Endothelial cell of umbilical vein (primary cell): ENCODE measurements around the gene PARP16. TPM values are rescaled to one million over a fixed set of nuclear protein-coding genes. Genes with fewer than 3 reads are reported as not detected.

ENCODE experiments used
- BruUV-seq: library from RNA; stranded (reverse); fragments of 400-500 nt; replicated peaks from 2 replicates; lab custom pipeline; 2021; lab: Mats Ljungman, UMichigan
- CTCF ChIA-PET: fragments of 300-600, 350-600 bp; sonication (Branson Sonifier 250); formaldehyde crosslinking; loops from one replicate; lab custom pipeline; 2021; ENCODE audit warnings: antibody characterized with exemption, inconsistent platforms; lab: Charles Lee
- POLR2A ChIA-PET: fragments of 300-600, 350-600 bp; sonication (Branson Sonifier 250); formaldehyde crosslinking; loops from one replicate; lab custom pipeline; 2021; ENCODE audit warnings: antibody characterized with exemption, inconsistent platforms; lab: Charles Lee
- DNase-seq: peaks from one replicate; pipeline ENCODE4 v3.0.0-alpha.2; 2011; ENCODE audit warnings: low read depth, low spot score
- FAIRE-seq: peaks from 2 replicates; lab custom pipeline; 2011; peaks lifted over from hg19 to GRCh38; lab: Jason Lieb, UNC
- H2AFZ ChIP-seq: 2 replicates; pipeline ENCODE4 v1.6.0; 2012; ENCODE audit warnings: low read depth, low read length, control low read depth, inconsistent platforms
- H3K27ac ChIP-seq: 2 replicates; pipeline ENCODE4 v1.5.1; 2011; ENCODE audit warnings: low read depth, mild to moderate bottlenecking, control low read depth, low read length, moderate library complexity; ENCODE audit not compliant: insufficient read depth
- H3K27me3 ChIP-seq, 2 experiments: 2 replicates each; pipeline versions ENCODE4 v1.6.0 to v1.6.1; 2011; ENCODE audit warnings: low read length in 2 of 2, mixed read lengths in 1 of 2; ENCODE audit not compliant: control insufficient read depth in 2 of 2, insufficient read depth in 2 of 2
- H3K36me3 ChIP-seq, 2 experiments: 2 replicates in 1 of 2; 3 replicates in 1 of 2; pipeline ENCODE4 v1.5.1; 2011; ENCODE audit warnings: low read length in 2 of 2, mild to moderate bottlenecking in 1 of 2, moderate library complexity in 1 of 2; ENCODE audit not compliant: control insufficient read depth in 2 of 2, insufficient read depth in 2 of 2; ENCODE audit errors: extremely low read depth in 1 of 2
- H3K4me1 ChIP-seq: 3 replicates; pipeline ENCODE4 v1.5.1; 2011; ENCODE audit warnings: mild to moderate bottlenecking, low read length; ENCODE audit not compliant: control insufficient read depth, insufficient read depth; ENCODE audit errors: extremely low read depth
- H3K4me2 ChIP-seq: 2 replicates; pipeline ENCODE4 v1.6.1; 2011; ENCODE audit warnings: low read length, control low read depth, mixed read lengths; ENCODE audit not compliant: insufficient read depth
- H3K4me3 ChIP-seq, 3 experiments: fragments of 200-600 bp in 1 of 3; sonication (generic), shearing (Covaris generic) in 1 of 3; replicated peaks in 1 of 3; 2 replicates each; pipeline ENCODE4 v1.5.1; 2011 to 2016; ENCODE audit warnings: control low read depth in 3 of 3, low read length in 3 of 3, mild to moderate bottlenecking in 2 of 3, inconsistent platforms in 1 of 3, low read depth in 1 of 3, moderate library complexity in 1 of 3; ENCODE audit not compliant: insufficient read depth in 1 of 3
- H3K79me2 ChIP-seq: 2 replicates; pipeline ENCODE4 v1.6.0; 2012; ENCODE audit warnings: low read length, inconsistent platforms; ENCODE audit not compliant: control insufficient read depth, insufficient read depth
- H3K9ac ChIP-seq: replicated peaks from 2 replicates; pipeline ENCODE3; 2011; ENCODE audit warnings: low read length, control low read depth; ENCODE audit not compliant: insufficient read depth; ENCODE audit errors: extremely low read depth
- H3K9me1 ChIP-seq: replicated peaks from 3 replicates; pipeline ENCODE4 v1.6.0; 2011; ENCODE audit warnings: mild to moderate bottlenecking, low read length; ENCODE audit not compliant: control insufficient read depth, insufficient read depth; ENCODE audit errors: extremely low read depth
- H3K9me3 ChIP-seq: replicated peaks from 2 replicates; pipeline ENCODE4 v1.5.1; 2012; ENCODE audit warnings: low read length, inconsistent platforms; ENCODE audit not compliant: control insufficient read depth, insufficient read depth
- H4K20me1 ChIP-seq: replicated peaks from 2 replicates; pipeline ENCODE3; 2011; ENCODE audit warnings: mild to moderate bottlenecking, low read length; ENCODE audit not compliant: control insufficient read depth, insufficient read depth; ENCODE audit errors: extremely low read depth
- EZH2 ChIP-seq: IDR thresholded peaks from 2 replicates; pipeline ENCODE4 v1.6.1; 2012; ENCODE audit warnings: borderline replicate concordance, low read depth, mild to moderate bottlenecking, moderate library complexity, low read length, inconsistent platforms; ENCODE audit not compliant: severe bottlenecking
- FOS ChIP-seq: IDR thresholded peaks from 2 replicates; pipeline ENCODE4 v1.6.1; 2011; ENCODE audit warnings: mild to moderate bottlenecking, low read length, moderate library complexity, borderline replicate concordance; ENCODE audit not compliant: insufficient read depth
- GATA2 ChIP-seq: IDR thresholded peaks from 2 replicates; pipeline ENCODE4 v1.7.0; 2011; ENCODE audit warnings: low read depth, mild to moderate bottlenecking, moderate library complexity, mixed read lengths, low read length; ENCODE audit not compliant: insufficient read length, insufficient read depth
- JUN ChIP-seq: IDR thresholded peaks from 2 replicates; pipeline ENCODE4 v1.6.1; 2011; ENCODE audit warnings: borderline replicate concordance, low read depth; ENCODE audit not compliant: insufficient read length, insufficient read depth
- MAX ChIP-seq: IDR thresholded peaks from 2 replicates; pipeline ENCODE4 v1.6.1; 2011; ENCODE audit not compliant: insufficient read depth, insufficient read length
- MYC ChIP-seq: IDR thresholded peaks from one replicate; pipeline ENCODE4 v1.6.1; 2011; ENCODE audit warnings: mild to moderate bottlenecking, low read depth, low read length
- POLR2A ChIP-seq: IDR thresholded peaks from 2 replicates; pipeline ENCODE4 v1.6.1; 2012; ENCODE audit warnings: low read depth, mild to moderate bottlenecking, control low read depth, low read length
- POLR2AphosphoS5 ChIP-seq: IDR thresholded peaks from 2 replicates; pipeline ENCODE4 v1.6.1; 2012; ENCODE audit warnings: low read depth, mild to moderate bottlenecking, control low read depth, low read length, moderate library complexity; ENCODE audit not compliant: insufficient read depth
- dilution Hi-C: fragments of 300-500 bp; cut with MboI; formaldehyde crosslinking; loops from one replicate; pipeline ENCODE4 v1.15.0; 2019; ENCODE audit warnings: low sequenced_read_pairs; ENCODE audit not compliant: extremely low pct_ligation_motif_present
- intact Hi-C: fragments of 100-400 bp; cut with micrococcal nuclease; formaldehyde crosslinking; loops from one replicate; pipeline ENCODE4 v1.10.0; 2022
- polyA plus RNA-seq, 4 experiments: library from polyadenylated mRNA; depleted of rRNA in 3 of 4; stranded (reverse) in 3 of 4; unstranded in 1 of 4; fragments of >200 nt; gene quantifications; 2 replicates each; pipeline versions ENCODE4 v1.2.1 to v1.2.3, GENCODE V29; 2011 to 2012; ENCODE audit warnings: missing spikeins in 1 of 4
- total RNA-seq: library from RNA; stranded (reverse); gene quantifications from 2 replicates; pipeline ENCODE4 v1.2.3, GENCODE V29; 2021
- TF ChIP-seq, protein P1 (sequence below), 2 donors: IDR thresholded peaks; 1 replicate in 1 of 2; 2 replicates in 1 of 2; pipeline ENCODE4 v1.5.1; 2011; ENCODE audit warnings: low read length in 2 of 2, mild to moderate bottlenecking in 2 of 2, moderate library complexity in 2 of 2, control low read depth in 1 of 2, inconsistent platforms in 1 of 2, low read depth in 1 of 2; ENCODE audit not compliant: insufficient read depth in 1 of 2; ENCODE audit errors: extremely low read depth in 1 of 2

Gene PARP16
- total and polyA plus RNA-seq, 2 donors (not counting 3 experiments of a cell fraction or from before 2014, with no cell fraction given): 3.9 to 6.3 TPM

DNA sequence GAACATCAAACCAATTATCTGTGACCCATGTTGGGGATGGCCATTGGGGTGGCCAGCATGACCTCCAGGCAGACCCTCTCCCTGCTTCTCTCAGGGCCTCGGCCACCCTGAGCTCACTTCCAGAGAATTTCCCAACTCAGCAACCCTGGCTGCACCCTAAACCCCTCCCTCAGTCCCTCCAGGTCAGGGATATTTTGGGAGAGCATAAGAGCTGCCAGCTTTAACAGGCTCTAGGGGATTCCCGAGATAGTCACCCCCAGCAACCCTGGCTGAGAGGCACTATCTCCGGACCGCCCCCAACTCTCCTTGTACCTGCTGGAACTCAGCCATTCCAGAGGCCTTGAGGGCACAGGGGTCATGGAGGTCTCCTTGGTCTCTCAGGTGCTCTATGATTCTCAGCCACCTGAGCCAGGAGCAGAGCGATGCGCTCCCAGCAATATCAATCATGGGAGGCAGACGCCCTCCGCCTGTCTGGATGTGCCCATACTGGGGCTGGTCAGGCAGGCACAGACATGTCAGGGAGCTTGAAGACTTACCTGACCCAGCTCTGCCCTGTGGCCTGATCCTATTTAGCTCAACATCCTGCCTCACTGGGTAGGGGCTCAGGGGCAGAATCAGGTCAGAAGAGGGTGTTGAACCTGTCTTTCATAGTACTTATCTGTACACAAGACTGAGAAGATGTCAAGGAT lies 40.5 kb downstream of the PARP16 start:
- H3K9me3 ChIP-seq: no peaks in the 10 kb centered on the region
- H3K4me2 ChIP-seq: no peak overlapping the region
- no peak for FAIRE-seq
- no peak overlapping the region for H2AFZ ChIP-seq
- no peak overlapping the region for H3K4me3 ChIP-seq
- BruUV-seq: no TSS peak
- H4K20me1 ChIP-seq: no peaks in the 10 kb centered on the region
- DNase-seq: no peak
- H3K79me2 ChIP-seq: no peaks in the 10 kb centered on the region
- no peak for TF ChIP-seq JUN
- TF ChIP-seq MYC: no peak
- no peak for TF ChIP-seq POLR2A
- TF ChIP-seq EZH2: no peak
- no peak for TF ChIP-seq POLR2AphosphoS5
- TF ChIP-seq MAX: no peak
- no peak for TF ChIP-seq FOS
- TF ChIP-seq GATA2: no peak
- TF ChIP-seq, protein P1, sequence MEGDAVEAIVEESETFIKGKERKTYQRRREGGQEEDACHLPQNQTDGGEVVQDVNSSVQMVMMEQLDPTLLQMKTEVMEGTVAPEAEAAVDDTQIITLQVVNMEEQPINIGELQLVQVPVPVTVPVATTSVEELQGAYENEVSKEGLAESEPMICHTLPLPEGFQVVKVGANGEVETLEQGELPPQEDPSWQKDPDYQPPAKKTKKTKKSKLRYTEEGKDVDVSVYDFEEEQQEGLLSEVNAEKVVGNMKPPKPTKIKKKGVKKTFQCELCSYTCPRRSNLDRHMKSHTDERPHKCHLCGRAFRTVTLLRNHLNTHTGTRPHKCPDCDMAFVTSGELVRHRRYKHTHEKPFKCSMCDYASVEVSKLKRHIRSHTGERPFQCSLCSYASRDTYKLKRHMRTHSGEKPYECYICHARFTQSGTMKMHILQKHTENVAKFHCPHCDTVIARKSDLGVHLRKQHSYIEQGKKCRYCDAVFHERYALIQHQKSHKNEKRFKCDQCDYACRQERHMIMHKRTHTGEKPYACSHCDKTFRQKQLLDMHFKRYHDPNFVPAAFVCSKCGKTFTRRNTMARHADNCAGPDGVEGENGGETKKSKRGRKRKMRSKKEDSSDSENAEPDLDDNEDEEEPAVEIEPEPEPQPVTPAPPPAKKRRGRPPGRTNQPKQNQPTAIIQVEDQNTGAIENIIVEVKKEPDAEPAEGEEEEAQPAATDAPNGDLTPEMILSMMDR (IDR thresholded peaks at IDR 0.05; ENCODE audit: extremely low read depth in 1 of 2, insufficient read depth in 1 of 2, low read depth in 1 of 2, low read length in 2 of 2): no peak
- H3K9me1 ChIP-seq: no peaks in the 10 kb centered on the region
- dilution Hi-C loops: no loop called here
- ChIA-PET CTCF (no interaction called here), POLR2A (no interaction called here)
- H3K36me3 ChIP-seq: no peaks in the 10 kb centered on the region
- H3K27ac ChIP-seq: no peak overlapping the region
- H3K4me1 ChIP-seq: no peaks in the 10 kb centered on the region
- intact Hi-C loops: no loop called here
- H3K9ac ChIP-seq: no peak overlapping the region
- no peaks in the 10 kb centered on the region for H3K27me3 ChIP-seq
